IMR-90 (cell line): ENCODE results near the gene MSL3B.
A peak's percentile ranks its signal among the peaks of the same experiment; 100 is the strongest.

Source experiments
- ATAC-seq: fragments of 200-7000 bp; cut with Tn5 transposase; 2 replicates; pipeline ENCODE4 v1.9.1; 2020; ENCODE audit warnings: low read depth, mild to moderate bottlenecking, moderate library complexity
- BruUV-seq: library from RNA; stranded (reverse); fragments of 400-500 nt; replicated peaks from 2 replicates; lab custom pipeline; 2021; lab: Mats Ljungman, UMichigan
- CTCF ChIA-PET: fragments of 300-600 bp; formaldehyde crosslinking; extraction: SDS; loops from one replicate; lab custom pipeline; 2021; ENCODE audit warnings: antibody characterized with exemption; lab: Yijun Ruan, JAX
- POLR2A ChIA-PET: fragments of 300-600 bp; sonication (Branson Sonifier 250); formaldehyde crosslinking; loops from one replicate; lab custom pipeline; 2022; ENCODE audit warnings: antibody characterized with exemption; ENCODE audit not compliant: unreplicated experiment; lab: Charles Lee
- DNase-seq: peaks from one replicate; pipeline ENCODE4 v3.0.0; 2013
- H2AFZ ChIP-seq: replicated peaks from 2 replicates; pipeline ENCODE3; 2013; ENCODE audit warnings: low read length, mild to moderate bottlenecking; ENCODE audit not compliant: poor library complexity
- H2AK5ac ChIP-seq: 2 replicates; pipeline ENCODE4 v1.6.1; 2013; ENCODE audit warnings: low read depth, low read length, inconsistent platforms
- H2AK9ac ChIP-seq: replicated peaks from 2 replicates; pipeline ENCODE3; 2013; ENCODE audit warnings: mild to moderate bottlenecking, low read depth, low read length, moderate library complexity; ENCODE audit not compliant: poor library complexity
- H2BK120ac ChIP-seq: 2 replicates; pipeline ENCODE4 v1.6.1; 2013; ENCODE audit warnings: low read depth, low read length, inconsistent platforms
- H2BK15ac ChIP-seq: 3 replicates; pipeline ENCODE4 v1.6.1; 2013; ENCODE audit warnings: low read depth, low read length, inconsistent platforms
- H2BK20ac ChIP-seq: 2 replicates; pipeline ENCODE4 v1.6.1; 2013; ENCODE audit warnings: low read depth, mild to moderate bottlenecking, inconsistent platforms, low read length, moderate library complexity
- H2BK5ac ChIP-seq: 2 replicates; pipeline ENCODE4 v1.6.1; 2013; ENCODE audit warnings: mild to moderate bottlenecking, low read depth, low read length, inconsistent platforms; ENCODE audit not compliant: poor library complexity, severe bottlenecking
- H3K14ac ChIP-seq: replicated peaks from 2 replicates; pipeline ENCODE4 v1.6.1; 2013; ENCODE audit warnings: low read depth, low read length, inconsistent platforms
- H3K18ac ChIP-seq: 2 replicates; pipeline ENCODE4 v1.6.1; 2013; ENCODE audit warnings: low read depth, low read length, control low read depth
- H3K23ac ChIP-seq: 2 replicates; pipeline ENCODE4 v1.6.1; 2013; ENCODE audit warnings: low read depth, low read length, inconsistent platforms
- H3K27ac ChIP-seq: 2 replicates; pipeline ENCODE4 v1.5.1; 2013; ENCODE audit warnings: mild to moderate bottlenecking, control low read depth, low read length; ENCODE audit not compliant: insufficient read depth
- H3K27me3 ChIP-seq: 2 replicates; pipeline ENCODE4 v1.6.1; 2013; ENCODE audit warnings: low read length; ENCODE audit not compliant: control insufficient read depth, insufficient read depth
- H3K36me3 ChIP-seq: 2 replicates; pipeline ENCODE4 v1.6.1; 2013; ENCODE audit warnings: low read length, mixed read lengths; ENCODE audit not compliant: control insufficient read depth, insufficient read depth
- H3K4ac ChIP-seq: 2 replicates; pipeline ENCODE4 v1.6.1; 2013; ENCODE audit warnings: low read depth, low read length, inconsistent platforms
- H3K4me1 ChIP-seq: 2 replicates; pipeline ENCODE4 v1.6.1; 2013; ENCODE audit warnings: low read length, mixed read lengths; ENCODE audit not compliant: control insufficient read depth, insufficient read depth
- H3K4me2 ChIP-seq: 2 replicates; pipeline ENCODE4 v1.6.1; 2013; ENCODE audit warnings: low read depth, mild to moderate bottlenecking, control low read depth, low read length, moderate library complexity
- H3K4me3 ChIP-seq: 2 replicates; pipeline ENCODE4 v1.5.1; 2013; ENCODE audit warnings: low read depth, mild to moderate bottlenecking, control low read depth, low read length, moderate library complexity; ENCODE audit not compliant: insufficient read depth
- H3K56ac ChIP-seq: 2 replicates; pipeline ENCODE4 v1.6.1; 2013; ENCODE audit warnings: low read length, inconsistent platforms; ENCODE audit not compliant: insufficient read depth; ENCODE audit errors: extremely low read depth
- H3K79me1 ChIP-seq, 2 experiments: 2 replicates each; pipeline ENCODE4 v1.6.1; 2013; ENCODE audit warnings: low read length in 2 of 2, inconsistent platforms in 1 of 2, low read depth in 1 of 2
- H3K9ac ChIP-seq: 2 replicates; pipeline ENCODE4 v1.6.1; 2013; ENCODE audit warnings: low read depth, low read length, control low read depth
- H3K9me1 ChIP-seq: 2 replicates; pipeline ENCODE4 v1.6.1; 2013; ENCODE audit warnings: low read length, inconsistent platforms; ENCODE audit not compliant: insufficient read depth
- H3K9me3 ChIP-seq: 2 replicates; pipeline ENCODE4 v1.6.1; 2013; ENCODE audit warnings: low read length; ENCODE audit not compliant: control insufficient read depth, insufficient read depth
- H4K20me1 ChIP-seq: 2 replicates; pipeline ENCODE4 v1.6.1; 2013; ENCODE audit warnings: low read length, inconsistent platforms; ENCODE audit not compliant: insufficient read depth
- H4K5ac ChIP-seq: 2 replicates; pipeline ENCODE4 v1.6.1; 2013; ENCODE audit warnings: mild to moderate bottlenecking, low read depth, low read length, control low read depth
- H4K8ac ChIP-seq, 2 experiments: 2 replicates each; pipeline ENCODE4 v1.6.1; 2013; ENCODE audit warnings: low read depth in 2 of 2, low read length in 2 of 2, control low read depth in 1 of 2, inconsistent platforms in 1 of 2
- H4K91ac ChIP-seq: 2 replicates; pipeline ENCODE4 v1.6.1; 2013; ENCODE audit warnings: low read depth, low read length, inconsistent platforms; ENCODE audit not compliant: insufficient read depth
- BHLHE40 ChIP-seq: fragments of 150-350 bp; IDR thresholded peaks from 2 replicates; pipeline ENCODE4 v1.6.1; 2016; ENCODE audit warnings: mild to moderate bottlenecking, low read depth, low read length
- CHD1 ChIP-seq: IDR thresholded peaks from 2 replicates; pipeline ENCODE4 v1.6.1; 2012; ENCODE audit warnings: low read depth, low read length, improper control_type of control experiment
- NFE2L2 ChIP-seq: fragments of 150-350 bp; IDR thresholded peaks from 2 replicates; pipeline ENCODE4 v1.6.1; 2016; ENCODE audit warnings: low read depth, mild to moderate bottlenecking, low read length
- WGBS, 2 experiments: methylation state at CpG; one replicate each; pipeline versions ENCODE4 v1.1.5 to v1.1.7; 2013; ENCODE audit warnings: missing lambda C conversion rate in 2 of 2; ENCODE audit not compliant: insufficient read length in 1 of 2; ENCODE audit errors: extremely low coverage in 2 of 2; 5-methylcytosine and 5-hydroxymethylcytosine counted together
- dilution Hi-C: fragments of 300-500 bp; cut with HindIII; formaldehyde crosslinking; loops from one replicate; pipeline ENCODE4 v1.14.3; 2018; ENCODE audit warnings: low sequenced_read_pairs; ENCODE audit not compliant: unreplicated experiment
- in situ Hi-C: fragments of 300-500 bp; cut with MboI; formaldehyde crosslinking; loops from 3 replicates; pipeline ENCODE4 v1.14.3; 2019; ENCODE audit warnings: low sequenced_read_pairs, inconsistent platforms, mixed read lengths
- intact Hi-C: fragments of 100-400 bp; cut with micrococcal nuclease; formaldehyde crosslinking; loops from 2 replicates; pipeline ENCODE4 v1.10.0; 2022

Gene MSL3B

GRCh38 chr2:233835230-233836186, 32.7 kb downstream of the MSL3B start:
- Histone ChIP-seq H3K9ac (no peak overlapping the region), H3K27me3 (no peaks in the 10 kb centered on the region), H2BK15ac (no peak overlapping the region), H2BK20ac (no peak overlapping the region), H2BK5ac (no peak overlapping the region), H3K18ac (no peak overlapping the region), H3K79me1 (peaks cover 39 to 62% of the 10 kb centered on the region in 2 experiments), H3K4me2 (no peak overlapping the region), H3K14ac (no peak overlapping the region), H3K4me1 (peaks cover 5% of the 10 kb centered on the region), H3K23ac (no peak overlapping the region), H3K36me3 (peaks cover 2% of the 10 kb centered on the region), H3K4ac (no peak overlapping the region), H3K9me3 (no peaks in the 10 kb centered on the region), H4K8ac (no peak overlapping the region), H3K56ac (no peak overlapping the region), H2AFZ (peak overlapping the region; percentile 9), H3K9me1 (peaks cover 5% of the 10 kb centered on the region), H4K20me1 (peaks cover 22% of the 10 kb centered on the region), H4K5ac (no peak overlapping the region), H3K4me3 (no peak overlapping the region), H4K91ac (no peak overlapping the region), H2AK5ac (no peak overlapping the region), H2AK9ac (no peak overlapping the region), H2BK120ac (no peak overlapping the region), H3K27ac (no peak overlapping the region)
- in situ Hi-C loops: loop anchor here (25.0 kb wide), 1 partner anchor 373 kb away; no protein-coding TSS in a partner anchor
- TF ChIP-seq BHLHE40 (no peak), NFE2L2 (no peak), CHD1 (no peak)
- CTCF ChIA-PET: no interaction called here
- 81% methylated on average over 4 of the region's 14 CpGs; no CpG with 5 or more reads in 1 of the 2 experiments for WGBS, 2 experiments
- DNase-seq: no peak
- ATAC-seq: no peak
- POLR2A ChIA-PET: no interaction called here
- dilution Hi-C loops: no loop called here
- BruUV-seq: no TSS peak
- intact Hi-C loops: no loop called here
